ENCODE data around the gene DNAJC7. TPM values are rescaled to one million over a fixed set of nuclear protein-coding genes. Genes with fewer than 3 reads are reported as not detected.

Gene DNAJC7
- total and polyA plus RNA-seq, 9 of the 15 experiments (the other 6 are each of a cell fraction or from before 2014, with no cell fraction given): 85.8 to 262 (median 157) TPM

- TF ChIP-seq KDM4B (IDR thresholded peaks at IDR 0.05; ENCODE audit: borderline replicate concordance in 2 of 2, low read depth in 1 of 2): peak in 1 of 2 experiments; percentile 92; a peak in 1 of 4 replicates
- TF ChIP-seq ZFX (CRISPR knock-in tag; IDR thresholded peaks at IDR 0.05): 0 out of 2 replicates have a peak, but pooled peaks have one; percentile 42
- TF ChIP-seq PRDM10 (IDR thresholded peaks at IDR 0.05; ENCODE audit: partially characterized antibody): peak; percentile 46
- TF ChIP-seq PCBP1 (IDR thresholded peaks at IDR 0.05; ENCODE audit: low read depth, low read length, poor library complexity, severe bottlenecking): peak; percentile 43
- no peak for TF ChIP-seq RBM39 (optimal IDR thresholded peaks at IDR 0.05; ENCODE audit: low read depth, low read length)
- peak; percentile 60 for TF ChIP-seq FOXM1 (IDR thresholded peaks at IDR 0.05; ENCODE audit: low read depth)
- TF ChIP-seq FOXM1 (CRISPR knock-in tag; IDR thresholded peaks at IDR 0.05; ENCODE audit: low read depth): no peak
- TF ChIP-seq RBFOX2 (IDR thresholded peaks at IDR 0.05; ENCODE audit: low read depth, low read length): peak; percentile 94
- TF ChIP-seq ELF2 (CRISPR knock-in tag; IDR thresholded peaks at IDR 0.05): 0 out of 2 replicates have a peak, but pooled peaks have one; percentile 4
- no peak for TF ChIP-seq ZNF23 (CRISPR knock-in tag; IDR thresholded peaks at IDR 0.05)
- TF ChIP-seq CBX1 (IDR thresholded peaks at IDR 0.05; ENCODE audit: low read depth): 0 out of 2 replicates have a peak, but pooled peaks have one; percentile 72
- peak; percentile 38; the same call in 1 of the 2 replicates for TF ChIP-seq MAX (CRISPR knock-in tag; IDR thresholded peaks at IDR 0.05)
- 0 out of 2 replicates have a peak, but pooled peaks have one; percentile 40 for TF ChIP-seq SOX6 (IDR thresholded peaks at IDR 0.05)
- TF ChIP-seq SIN3B (IDR thresholded peaks at IDR 0.05; ENCODE audit: low read depth): peak; percentile 74
- TF ChIP-seq RBM22 (IDR thresholded peaks at IDR 0.05; ENCODE audit: low read depth, low read length, poor library complexity, severe bottlenecking): no peak
- TF ChIP-seq GTF2E2 (tag; IDR thresholded peaks at IDR 0.05): no peak
- TF ChIP-seq BRD9 (IDR thresholded peaks at IDR 0.05; ENCODE audit: low read depth, partially characterized antibody): no peak
- TF ChIP-seq CTBP1 (IDR thresholded peaks at IDR 0.05; ENCODE audit: borderline replicate concordance): peak; percentile 60
- TF ChIP-seq HES1 (IDR thresholded peaks at IDR 0.05; ENCODE audit: low read depth): no peak
- 0 out of 2 replicates have a peak, but pooled peaks have one; percentile 32 for TF ChIP-seq KLF13 (tag; IDR thresholded peaks at IDR 0.05; ENCODE audit: borderline replicate concordance, low read depth)
- TF ChIP-seq TFAP4 (CRISPR knock-in tag; IDR thresholded peaks at IDR 0.05; ENCODE audit: borderline replicate concordance): peak; percentile 75; the same call in 1 of the 2 replicates
- peak; percentile 84 for TF ChIP-seq EGR1 (conservative IDR thresholded peaks at IDR 0.05)
These were observed 2.5 kb upstream of the DNAJC7 start, which contains the start of gene NKIRAS2 (continued) for GRCh38 chr17:42019509-42020404.
